Iris pigment epithelial cell (primary cell): ENCODE measurements around the gene MTOR.
A peak's percentile ranks its signal among the peaks of the same experiment; 100 is the strongest.
"Not testable (repeated sequence)": the region's sequence is repeated elsewhere in the genome, so short reads cannot be mapped to it uniquely, and the experiment has no call there.

Experiments
- DNase-seq: peaks from one replicate; pipeline ENCODE4 v3.0.0-alpha.2; 2011; ENCODE audit warnings: low read depth

MTOR gene

GRCh38 chr1:11262171-11263049, at the start of gene MTOR:
Gene MTOR (minus strand): TSS chr1:11262551. CDS start chr1:11259409, 3,142 bp downstream.
- peak; percentile 100 for DNase-seq

GRCh38 chr1:11309385-11309784, 47.0 kb upstream of the MTOR start:
- DNase-seq: no peak

GRCh38 chr1:11308699-11309224, 46.4 kb upstream of the MTOR start:
- no peak for DNase-seq

GRCh38 chr1:11307852-11308251, 45.5 kb upstream of the MTOR start:
- peak; percentile 32 for DNase-seq

- not testable (repeated sequence) for DNase-seq
These were observed 43.2 kb upstream of the MTOR start for GRCh38 chr1:11305516-11305915.

- DNase-seq: no peak
These were observed 40.0 kb upstream of the MTOR start for GRCh38 chr1:11302366-11302765.

GRCh38 chr1:11301601-11302000, 39.2 kb upstream of the MTOR start:
- no peak for DNase-seq

- DNase-seq: no peak
These were observed 36.8 kb upstream of the MTOR start for GRCh38 chr1:11299225-11299574.

GRCh38 chr1:11298390-11299224, 36.3 kb upstream of the MTOR start:
- DNase-seq: no peak

GRCh38 chr1:11297774-11298173, 35.4 kb upstream of the MTOR start:
- not testable (repeated sequence) for DNase-seq

- DNase-seq: no peak
These were observed 33.6 kb upstream of the MTOR start for GRCh38 chr1:11295905-11296304.

- no peak for DNase-seq
These were observed 32.6 kb upstream of the MTOR start for GRCh38 chr1:11294951-11295350.

GRCh38 chr1:11293856-11294255, 31.5 kb upstream of the MTOR start:
- no peak for DNase-seq

GRCh38 chr1:11291049-11291448, 28.7 kb upstream of the MTOR start:
- no peak for DNase-seq

- no peak for DNase-seq
These were observed 26.7 kb upstream of the MTOR start for GRCh38 chr1:11289064-11289463.

- DNase-seq: peak; percentile 56
These were observed 24.5 kb upstream of the MTOR start for GRCh38 chr1:11286735-11287410.

GRCh38 chr1:11285883-11286734, 23.8 kb upstream of the MTOR start:
- peak; percentile 23 for DNase-seq

GRCh38 chr1:11284784-11285183, 22.4 kb upstream of the MTOR start:
- DNase-seq: no peak

GRCh38 chr1:11283151-11283550, 20.8 kb upstream of the MTOR start:
- no peak for DNase-seq

GRCh38 chr1:11281518-11282331, 19.4 kb upstream of the MTOR start:
- peak; percentile 96 for DNase-seq
